Lung (tissue), 12 donors: ENCODE results near the gene ARHGDIB. TPM values are rescaled to one million over a fixed set of nuclear protein-coding genes. Genes with fewer than 3 reads are reported as not detected.

Experiments used
- ATAC-seq: fragments of 200-7000 bp; cut with Tn5 transposase; one replicate; pipeline ENCODE4 v1.9.1; 2020; ENCODE audit warnings: moderate number of reproducible peaks; ENCODE audit not compliant: insufficient read depth, low FRiP score
- DNase-seq, 3 donors: peaks; one replicate each; pipeline ENCODE4 v3.0.0-alpha.2; 2013 to 2017
- H3K27ac ChIP-seq, 2 donors: one replicate each; pipeline ENCODE4 v1.5.1; 2013; ENCODE audit warnings: mild to moderate bottlenecking in 2 of 2, moderate library complexity in 2 of 2, control low read depth in 1 of 2, inconsistent platforms in 1 of 2, low read depth in 1 of 2, low read length in 1 of 2
- H3K27me3 ChIP-seq, 3 donors: one replicate each; pipeline ENCODE4 v1.5.1; 2013; ENCODE audit warnings: low read length in 2 of 3; ENCODE audit not compliant: control insufficient read depth in 3 of 3, insufficient read depth in 3 of 3
- H3K36me3 ChIP-seq, 4 donors: one replicate each; pipeline ENCODE4 v1.5.1; 2013; ENCODE audit warnings: low read length in 4 of 4, mild to moderate bottlenecking in 1 of 4, moderate library complexity in 1 of 4; ENCODE audit not compliant: control insufficient read depth in 4 of 4, insufficient read depth in 4 of 4
- H3K4me1 ChIP-seq, 5 donors: one replicate each; pipeline ENCODE4 v1.5.1; 2013; ENCODE audit warnings: low read length in 5 of 5, mild to moderate bottlenecking in 2 of 5, moderate library complexity in 1 of 5; ENCODE audit not compliant: control insufficient read depth in 5 of 5, insufficient read depth in 5 of 5
- H3K4me3 ChIP-seq: one replicate; pipeline ENCODE4 v1.5.1; 2013; ENCODE audit warnings: mild to moderate bottlenecking, control low read depth, moderate library complexity
- H3K9ac ChIP-seq, 2 donors: one replicate each; pipeline ENCODE4 v1.5.1; 2013; ENCODE audit warnings: low read length in 2 of 2, control low read depth in 1 of 2; ENCODE audit not compliant: insufficient read depth in 1 of 2
- H3K9me3 ChIP-seq, 4 donors: one replicate each; pipeline ENCODE4 v1.5.1; 2013; ENCODE audit warnings: low read length in 3 of 4, mild to moderate bottlenecking in 1 of 4, moderate library complexity in 1 of 4; ENCODE audit not compliant: control insufficient read depth in 4 of 4, insufficient read depth in 3 of 4
- WGBS, 2 donors: extraction: QIAGEN DNeasy Blood & Tissue Kit; methylation state at CpG; one replicate each; pipeline ENCODE4 v1.1.7; 2013; 5-methylcytosine and 5-hydroxymethylcytosine counted together
- polyA plus RNA-seq, 2 donors: library from polyadenylated mRNA; stranded (reverse); fragments of 200-250 nt; gene quantifications; one replicate each; pipeline ENCODE4 v1.2.1, GENCODE V29; 2013
- total RNA-seq, 2 donors: library from RNA; depleted of rRNA in 1 of 2; stranded (reverse); fragments of >200 nt in 1 of 2; gene quantifications; one replicate each; pipeline ENCODE4 v1.2.1, GENCODE V29; 2014 to 2021
- TF ChIP-seq, protein P1 (sequence below): IDR thresholded peaks from 2 replicates; pipeline ENCODE4 v1.5.1; 2012; ENCODE audit warnings: mild to moderate bottlenecking; ENCODE audit errors: control extremely low read depth, extremely low read depth
- donor health status: control.
- donor health status: control.
- donor health status: Bipolar disorder and iron deficiency.
- donor health status: healthy.
- donor health status: DM: yes; HTN: yes; CAD: no.

ARHGDIB gene
- total and polyA plus RNA-seq, 4 donors = 66.5 to 597 (median 259) TPM

DNA sequence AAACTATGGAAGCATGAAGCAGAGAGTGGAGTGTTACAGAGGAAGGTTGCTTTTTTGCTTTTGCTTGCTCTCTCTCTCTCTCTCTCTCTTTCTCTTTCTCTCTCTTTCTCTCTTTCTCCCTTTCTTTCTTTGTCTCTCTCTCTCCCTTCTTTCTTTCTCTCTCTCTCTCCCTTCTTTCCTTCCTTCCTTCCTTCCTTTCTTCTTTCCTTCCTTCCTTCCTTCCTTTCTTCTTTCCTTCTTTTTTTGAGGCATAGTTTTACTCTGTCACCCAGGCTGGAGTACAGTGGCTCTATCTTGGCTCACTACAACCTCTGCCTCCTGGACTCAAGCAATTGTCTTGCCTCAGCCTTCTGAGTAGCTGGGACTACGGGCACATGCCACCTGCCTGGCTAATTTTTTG, 7.6 kb downstream of the ARHGDIB start:
- peaks cover 0 to 26% (median 7%) of the 10 kb centered on the region in 5 donors for H3K4me1 ChIP-seq
- DNase-seq (no peak), ATAC-seq (no peak)
- no peak overlapping the region for H3K4me3 ChIP-seq
- TF ChIP-seq, protein P1, sequence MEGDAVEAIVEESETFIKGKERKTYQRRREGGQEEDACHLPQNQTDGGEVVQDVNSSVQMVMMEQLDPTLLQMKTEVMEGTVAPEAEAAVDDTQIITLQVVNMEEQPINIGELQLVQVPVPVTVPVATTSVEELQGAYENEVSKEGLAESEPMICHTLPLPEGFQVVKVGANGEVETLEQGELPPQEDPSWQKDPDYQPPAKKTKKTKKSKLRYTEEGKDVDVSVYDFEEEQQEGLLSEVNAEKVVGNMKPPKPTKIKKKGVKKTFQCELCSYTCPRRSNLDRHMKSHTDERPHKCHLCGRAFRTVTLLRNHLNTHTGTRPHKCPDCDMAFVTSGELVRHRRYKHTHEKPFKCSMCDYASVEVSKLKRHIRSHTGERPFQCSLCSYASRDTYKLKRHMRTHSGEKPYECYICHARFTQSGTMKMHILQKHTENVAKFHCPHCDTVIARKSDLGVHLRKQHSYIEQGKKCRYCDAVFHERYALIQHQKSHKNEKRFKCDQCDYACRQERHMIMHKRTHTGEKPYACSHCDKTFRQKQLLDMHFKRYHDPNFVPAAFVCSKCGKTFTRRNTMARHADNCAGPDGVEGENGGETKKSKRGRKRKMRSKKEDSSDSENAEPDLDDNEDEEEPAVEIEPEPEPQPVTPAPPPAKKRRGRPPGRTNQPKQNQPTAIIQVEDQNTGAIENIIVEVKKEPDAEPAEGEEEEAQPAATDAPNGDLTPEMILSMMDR = no peak
- peaks cover 0 to 2% (median 0%) of the 10 kb centered on the region in 4 donors for H3K36me3 ChIP-seq
- H3K9me3 ChIP-seq = no peaks in the 10 kb centered on the region
- WGBS, 2 donors = 71% methylated on average over 1 of the region's 1 CpG
- peak overlapping the region in 1 of 2 donors; percentile 14 for H3K27ac ChIP-seq
- no peak overlapping the region for H3K9ac ChIP-seq
- H3K27me3 ChIP-seq = no peaks in the 10 kb centered on the region

DNA sequence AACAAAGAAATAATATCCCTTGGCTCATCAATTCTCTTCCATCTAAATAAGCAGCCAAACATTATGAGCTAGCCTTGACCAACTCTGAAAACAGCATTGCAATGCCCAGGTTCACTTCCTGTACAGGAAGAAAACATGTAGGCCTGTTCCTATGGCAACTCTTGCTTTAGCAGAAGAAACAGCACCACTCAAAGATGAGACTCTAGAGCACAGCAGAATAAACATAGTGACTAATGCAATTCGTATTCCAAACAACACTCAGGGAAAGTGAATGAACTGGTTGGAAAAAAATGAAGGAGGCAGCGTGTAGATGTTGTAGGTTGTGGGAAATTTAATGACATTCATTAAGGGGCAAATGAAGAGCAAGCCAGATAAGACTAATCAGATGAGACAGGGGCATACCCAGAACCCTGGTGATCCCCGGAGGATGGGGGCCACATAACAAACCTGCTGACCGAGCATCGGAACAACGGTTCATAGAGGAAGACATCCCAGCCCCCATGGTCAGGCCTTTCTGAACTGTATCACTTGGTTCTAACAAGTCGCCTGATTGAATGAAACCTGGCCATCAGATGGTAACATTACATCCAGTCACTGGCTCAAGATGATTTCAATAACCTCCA, 9.0 kb downstream of the ARHGDIB start:
- H3K9ac ChIP-seq = no peak overlapping the region
- WGBS, 2 donors = 34 to 35% methylated on average over 7 of the region's 7 CpGs
- TF ChIP-seq, protein P1 = no peak
- peaks cover 0 to 3% (median 1%) of the 10 kb centered on the region in 4 donors for H3K36me3 ChIP-seq
- no peaks in the 10 kb centered on the region for H3K9me3 ChIP-seq
- peak overlapping the region; percentile 69 to 90 for H3K27ac ChIP-seq
- peaks cover 2 to 28% (median 11%) of the 10 kb centered on the region in 5 donors for H3K4me1 ChIP-seq
- H3K4me3 ChIP-seq = no peak overlapping the region
- DNase-seq (peak in 2 of 3 donors; percentile 53 to 68), ATAC-seq (peak; percentile 85)
- H3K27me3 ChIP-seq = no peaks in the 10 kb centered on the region

DNA sequence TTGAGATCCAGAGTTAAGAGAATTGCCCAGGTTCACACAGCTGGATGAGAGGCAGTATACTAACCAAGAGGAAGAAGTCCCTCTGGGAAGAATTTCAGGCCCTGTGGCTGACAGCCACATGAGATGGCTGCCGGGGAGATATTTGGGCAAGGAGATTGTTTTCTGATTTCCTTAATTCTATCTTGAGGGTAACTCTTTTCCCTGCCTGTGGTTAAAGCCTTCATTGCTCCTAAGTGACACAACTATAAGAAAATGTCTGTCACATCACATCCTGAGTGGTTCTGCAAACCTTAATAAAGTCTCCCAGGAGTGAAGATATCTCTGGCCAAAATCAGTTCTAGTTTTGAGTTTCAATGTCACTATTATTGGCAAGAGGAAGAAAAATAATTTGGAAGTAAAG, 9.6 kb downstream of the ARHGDIB start:
- 27 to 43% methylated on average over 1 of the region's 1 CpG for WGBS, 2 donors

More for the DNA sequence above, 9.6 kb downstream of the ARHGDIB start:
- no peaks in the 10 kb centered on the region for H3K9me3 ChIP-seq
- H3K4me3 ChIP-seq = no peak overlapping the region
- H3K27me3 ChIP-seq = no peaks in the 10 kb centered on the region
- TF ChIP-seq, protein P1 = no peak
- peaks cover 4 to 24% (median 11%) of the 10 kb centered on the region in 5 donors for H3K4me1 ChIP-seq
- DNase-seq (no peak), ATAC-seq (no peak)
- no peak overlapping the region for H3K9ac ChIP-seq
- peak overlapping the region; percentile 81 to 86 for H3K27ac ChIP-seq
- peaks cover 0 to 5% (median 1%) of the 10 kb centered on the region in 4 donors for H3K36me3 ChIP-seq
